Large intestine (tissue), 3 donors: ENCODE measurements around the gene CDPF1. TPM values are rescaled to one million over a fixed set of nuclear protein-coding genes. Genes with fewer than 3 reads are reported as not detected.

Source experiments
- DNase-seq, 2 donors: peaks; one replicate each; pipeline versions ENCODE4 v3.0.0 to v3.0.0-alpha.2; 2013
- H3K27ac ChIP-seq: one replicate; pipeline ENCODE4 v1.5.1; 2013; ENCODE audit warnings: low read length
- H3K27me3 ChIP-seq: 2 replicates; pipeline ENCODE4 v1.6.1; 2013; ENCODE audit warnings: low read length; ENCODE audit not compliant: control insufficient read depth, insufficient read depth
- H3K36me3 ChIP-seq: 2 replicates; pipeline ENCODE4 v1.6.1; 2013; ENCODE audit warnings: low read length; ENCODE audit not compliant: control insufficient read depth, insufficient read depth
- H3K4me1 ChIP-seq: one replicate; pipeline ENCODE4 v1.6.1; 2013; ENCODE audit warnings: low read length; ENCODE audit not compliant: control insufficient read depth, insufficient read depth
- H3K4me3 ChIP-seq: one replicate; pipeline ENCODE4 v1.5.1; 2013; ENCODE audit warnings: low read length
- H3K9me3 ChIP-seq: one replicate; pipeline ENCODE4 v1.6.1; 2013; ENCODE audit warnings: mild to moderate bottlenecking, low read depth, low read length, moderate library complexity; ENCODE audit not compliant: control insufficient read depth
- WGBS: methylation state at CpG from one replicate; pipeline ENCODE4 v1.1.5; 2013; ENCODE audit warnings: low lambda C conversion rate; ENCODE audit not compliant: insufficient coverage; 5-methylcytosine and 5-hydroxymethylcytosine counted together
- polyA plus RNA-seq: library from polyadenylated mRNA; unstranded; fragments of 120-200 nt; gene quantifications from one replicate; pipeline ENCODE4 v1.2.1, GENCODE V29; 2013

Gene CDPF1
- polyA plus RNA-seq, 1 donor: 11.2 TPM

- WGBS: no CpG with 5 or more reads among the region's 13 CpGs
- Histone ChIP-seq H3K27ac (no peak overlapping the region), H3K4me1 (no peaks in the 10 kb centered on the region), H3K9me3 (no peaks in the 10 kb centered on the region), H3K36me3 (peaks cover 91% of the 10 kb centered on the region), H3K27me3 (no peaks in the 10 kb centered on the region), H3K4me3 (no peak overlapping the region)
- no peak for DNase-seq
Observed at GRCh38 chr22:46281866-46282678, 32.0 kb upstream of the CDPF1 start.

GRCh38 chr22:46280999-46281623, 31.0 kb upstream of the CDPF1 start:
- Histone ChIP-seq H3K27ac (no peak overlapping the region), H3K4me3 (no peak overlapping the region), H3K36me3 (peaks cover 90% of the 10 kb centered on the region), H3K4me1 (no peaks in the 10 kb centered on the region), H3K9me3 (no peaks in the 10 kb centered on the region), H3K27me3 (no peaks in the 10 kb centered on the region)
- no CpG with 5 or more reads among the region's 19 CpGs for WGBS
- DNase-seq: no peak

- H3K27ac ChIP-seq: no peak overlapping the region
- H3K9me3 ChIP-seq: no peaks in the 10 kb centered on the region
- no peak overlapping the region for H3K4me3 ChIP-seq
- DNase-seq: no peak
- peaks cover 93% of the 10 kb centered on the region for H3K36me3 ChIP-seq
- WGBS: no CpG with 5 or more reads among the region's 12 CpGs
- H3K27me3 ChIP-seq: no peaks in the 10 kb centered on the region
- no peaks in the 10 kb centered on the region for H3K4me1 ChIP-seq
Observed at GRCh38 chr22:46280063-46280817, 30.1 kb upstream of the CDPF1 start.

GRCh38 chr22:46278656-46279645, 28.9 kb upstream of the CDPF1 start:
- no peak overlapping the region for H3K27ac ChIP-seq
- H3K4me1 ChIP-seq: no peaks in the 10 kb centered on the region
- no peaks in the 10 kb centered on the region for H3K27me3 ChIP-seq
- peaks cover 93% of the 10 kb centered on the region for H3K36me3 ChIP-seq
- no peak overlapping the region for H3K4me3 ChIP-seq
- H3K9me3 ChIP-seq: no peaks in the 10 kb centered on the region
- WGBS: no CpG with 5 or more reads among the region's 22 CpGs
- no peak for DNase-seq

GRCh38 chr22:46276563-46276962, 26.5 kb upstream of the CDPF1 start:
- H3K4me1 ChIP-seq: no peaks in the 10 kb centered on the region
- DNase-seq: no peak
- no peaks in the 10 kb centered on the region for H3K9me3 ChIP-seq
- WGBS: no CpG with 5 or more reads among the region's 7 CpGs
- H3K36me3 ChIP-seq: peaks cover 95% of the 10 kb centered on the region
- no peak overlapping the region for H3K27ac ChIP-seq
- H3K27me3 ChIP-seq: no peaks in the 10 kb centered on the region
- H3K4me3 ChIP-seq: no peak overlapping the region

- Histone ChIP-seq H3K27ac (no peak overlapping the region), H3K4me3 (no peak overlapping the region), H3K36me3 (peaks cover 85% of the 10 kb centered on the region), H3K9me3 (no peaks in the 10 kb centered on the region), H3K27me3 (no peaks in the 10 kb centered on the region), H3K4me1 (no peaks in the 10 kb centered on the region)
- DNase-seq: no peak
- 100% methylated on average over 1 of the region's 3 CpGs for WGBS
Observed at GRCh38 chr22:46275455-46276122, 25.5 kb upstream of the CDPF1 start.

- no peak overlapping the region for H3K4me3 ChIP-seq
- H3K27ac ChIP-seq: no peak overlapping the region
- H3K4me1 ChIP-seq: no peaks in the 10 kb centered on the region
- H3K27me3 ChIP-seq: no peaks in the 10 kb centered on the region
- no peaks in the 10 kb centered on the region for H3K9me3 ChIP-seq
- no peak for DNase-seq
- WGBS: no CpG with 5 or more reads among the region's 8 CpGs
- peaks cover 82% of the 10 kb centered on the region for H3K36me3 ChIP-seq
Observed at GRCh38 chr22:46274381-46274780, 24.3 kb upstream of the CDPF1 start.

- Histone ChIP-seq H3K4me1 (no peaks in the 10 kb centered on the region), H3K9me3 (no peaks in the 10 kb centered on the region), H3K36me3 (peaks cover 75% of the 10 kb centered on the region), H3K27ac (no peak overlapping the region), H3K4me3 (no peak overlapping the region), H3K27me3 (no peaks in the 10 kb centered on the region)
- no peak for DNase-seq
- whole genome bisulfite sequencing: no CpG with 5 or more reads among the region's 12 CpGs
Observed at GRCh38 chr22:46273432-46274148, 23.5 kb upstream of the CDPF1 start.

GRCh38 chr22:46272762-46273431, 22.8 kb upstream of the CDPF1 start:
- DNase-seq: no peak
- no peaks in the 10 kb centered on the region for H3K27me3 ChIP-seq
- H3K4me1 ChIP-seq: no peaks in the 10 kb centered on the region
- H3K9me3 ChIP-seq: no peaks in the 10 kb centered on the region
- H3K4me3 ChIP-seq: no peak overlapping the region
- peaks cover 68% of the 10 kb centered on the region for H3K36me3 ChIP-seq
- no CpG with 5 or more reads among the region's 12 CpGs for WGBS
- H3K27ac ChIP-seq: no peak overlapping the region
